BLaER1 (cell line): Measurements from ENCODE around the gene ITGBL1.

ENCODE experiments used
- H3K27ac ChIP-seq: shearing (Covaris generic); formaldehyde crosslinking; 2 replicates; pipeline ENCODE4 v1.8.1; 2022
- H3K27me3 ChIP-seq: shearing (Covaris generic); formaldehyde crosslinking; 2 replicates; pipeline ENCODE4 v1.8.1; 2022
- H3K36me3 ChIP-seq: shearing (Covaris generic); formaldehyde crosslinking; 2 replicates; pipeline ENCODE4 v1.8.1; 2022
- H3K4me1 ChIP-seq: shearing (Covaris generic); formaldehyde crosslinking; 2 replicates; pipeline ENCODE4 v1.8.1; 2022
- H3K4me2 ChIP-seq: shearing (Covaris generic); formaldehyde crosslinking; 2 replicates; pipeline ENCODE4 v1.8.1; 2022
- H3K4me3 ChIP-seq: shearing (Covaris generic); formaldehyde crosslinking; 2 replicates; pipeline ENCODE4 v1.8.1; 2022
- H3K9ac ChIP-seq: shearing (Covaris generic); formaldehyde crosslinking; 2 replicates; pipeline ENCODE4 v1.8.1; 2022
- H3K9me3 ChIP-seq: shearing (Covaris generic); formaldehyde crosslinking; 2 replicates; pipeline ENCODE4 v1.8.1; 2022
- H4K20me1 ChIP-seq: shearing (Covaris generic); formaldehyde crosslinking; 2 replicates; pipeline ENCODE4 v1.8.1; 2022
- Cebpa-rat ChIP-seq: shearing (Covaris generic); IDR thresholded peaks from 2 replicates; pipeline ENCODE4 v1.8.1; 2022

The ITGBL1 gene

GRCh38 chr13:101751488-101751887 lies 299.0 kb downstream of the ITGBL1 start:
- Histone ChIP-seq H4K20me1 (no peaks in the 10 kb centered on the region), H3K27me3 (no peaks in the 10 kb centered on the region), H3K9me3 (no peaks in the 10 kb centered on the region), H3K9ac (no peak overlapping the region), H3K4me1 (no peaks in the 10 kb centered on the region), H3K36me3 (no peaks in the 10 kb centered on the region), H3K4me3 (no peak overlapping the region), H3K27ac (no peak overlapping the region), H3K4me2 (no peak overlapping the region)
- no peak for TF ChIP-seq Cebpa-rat

- no peak overlapping the region for H3K27ac ChIP-seq
- no peaks in the 10 kb centered on the region for H3K36me3 ChIP-seq
- H3K4me2 ChIP-seq, result no peak overlapping the region
- no peak overlapping the region for H3K9ac ChIP-seq
- H3K9me3 ChIP-seq, result no peaks in the 10 kb centered on the region
- no peaks in the 10 kb centered on the region for H4K20me1 ChIP-seq
- H3K4me3 ChIP-seq, result no peak overlapping the region
- H3K27me3 ChIP-seq, result no peaks in the 10 kb centered on the region
- H3K4me1 ChIP-seq, result no peaks in the 10 kb centered on the region
- no peak for TF ChIP-seq Cebpa-rat
Measured at GRCh38 chr13:101752432-101752831, 300.0 kb downstream of the ITGBL1 start.

- TF ChIP-seq Cebpa-rat, result no peak
- no peaks in the 10 kb centered on the region for H3K27me3 ChIP-seq
- no peak overlapping the region for H3K27ac ChIP-seq
- no peaks in the 10 kb centered on the region for H4K20me1 ChIP-seq
- no peak overlapping the region for H3K9ac ChIP-seq
- H3K4me3 ChIP-seq, result no peak overlapping the region
- H3K4me2 ChIP-seq, result no peak overlapping the region
- no peaks in the 10 kb centered on the region for H3K9me3 ChIP-seq
- no peaks in the 10 kb centered on the region for H3K4me1 ChIP-seq
- no peaks in the 10 kb centered on the region for H3K36me3 ChIP-seq
Measured at GRCh38 chr13:101755228-101755887, 302.9 kb downstream of the ITGBL1 start.

GRCh38 chr13:101757446-101758039 lies 305.1 kb downstream of the ITGBL1 start:
- no peak overlapping the region for H3K4me3 ChIP-seq
- no peaks in the 10 kb centered on the region for H4K20me1 ChIP-seq
- no peak overlapping the region for H3K4me2 ChIP-seq
- H3K27me3 ChIP-seq, result no peaks in the 10 kb centered on the region
- no peaks in the 10 kb centered on the region for H3K4me1 ChIP-seq
- no peaks in the 10 kb centered on the region for H3K36me3 ChIP-seq
- no peak overlapping the region for H3K9ac ChIP-seq
- TF ChIP-seq Cebpa-rat, result no peak
- no peaks in the 10 kb centered on the region for H3K9me3 ChIP-seq
- no peak overlapping the region for H3K27ac ChIP-seq

- no peak overlapping the region for H3K4me3 ChIP-seq
- H3K4me1 ChIP-seq, result no peaks in the 10 kb centered on the region
- no peaks in the 10 kb centered on the region for H4K20me1 ChIP-seq
Measured at GRCh38 chr13:101763191-101763590, 310.7 kb downstream of the ITGBL1 start.

More at GRCh38 chr13:101763191-101763590, 310.7 kb downstream of the ITGBL1 start:
- H3K27me3 ChIP-seq, result no peaks in the 10 kb centered on the region
- H3K27ac ChIP-seq, result no peak overlapping the region
- TF ChIP-seq Cebpa-rat, result no peak
- H3K9ac ChIP-seq, result no peak overlapping the region
- no peaks in the 10 kb centered on the region for H3K36me3 ChIP-seq
- no peak overlapping the region for H3K4me2 ChIP-seq
- no peaks in the 10 kb centered on the region for H3K9me3 ChIP-seq
